ENCODE results near the gene MRTFA.
"Not testable (repeated sequence)": the region's sequence is repeated elsewhere in the genome, so short reads cannot be mapped to it uniquely, and the experiment has no call there.

Gene MRTFA

DNA sequence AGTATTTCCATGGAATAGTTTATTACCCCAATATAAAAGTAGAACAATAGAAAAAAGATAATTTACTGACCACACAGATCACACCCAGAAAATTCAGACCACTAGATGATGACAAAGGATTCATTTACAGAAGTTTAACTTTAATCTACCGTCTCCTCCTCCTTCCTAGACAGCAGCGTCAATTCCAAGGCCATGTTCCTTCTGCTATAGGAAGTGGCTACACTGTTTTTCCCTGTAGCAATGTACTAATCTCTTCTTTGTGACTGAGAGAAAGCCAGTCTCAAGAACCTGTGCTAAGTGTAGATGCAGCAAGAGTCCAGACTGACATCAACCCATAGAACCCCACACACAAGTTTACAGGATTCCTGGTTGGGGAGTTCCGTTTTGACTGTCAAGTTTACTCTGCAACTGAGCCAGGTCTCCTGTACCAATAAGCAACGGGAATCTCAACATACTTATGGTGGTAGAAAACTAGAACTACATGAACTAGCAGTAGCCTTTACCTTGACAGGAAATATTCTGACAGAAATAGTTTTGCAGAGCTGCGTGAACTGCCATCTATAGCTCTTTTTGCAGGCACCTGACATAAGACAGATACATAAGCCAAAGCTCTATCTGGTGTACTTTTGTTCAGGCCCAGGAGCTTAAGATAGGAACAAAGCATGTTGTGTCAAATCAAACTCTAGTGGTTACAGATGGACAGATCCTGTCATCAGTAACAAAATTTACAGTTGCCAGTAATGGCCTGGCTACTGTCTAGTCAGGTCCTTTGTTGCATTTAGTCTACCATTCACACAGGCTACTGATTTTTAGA is 42.9 kb downstream of the MRTFA start:
- no peak for DNase-seq

DNA sequence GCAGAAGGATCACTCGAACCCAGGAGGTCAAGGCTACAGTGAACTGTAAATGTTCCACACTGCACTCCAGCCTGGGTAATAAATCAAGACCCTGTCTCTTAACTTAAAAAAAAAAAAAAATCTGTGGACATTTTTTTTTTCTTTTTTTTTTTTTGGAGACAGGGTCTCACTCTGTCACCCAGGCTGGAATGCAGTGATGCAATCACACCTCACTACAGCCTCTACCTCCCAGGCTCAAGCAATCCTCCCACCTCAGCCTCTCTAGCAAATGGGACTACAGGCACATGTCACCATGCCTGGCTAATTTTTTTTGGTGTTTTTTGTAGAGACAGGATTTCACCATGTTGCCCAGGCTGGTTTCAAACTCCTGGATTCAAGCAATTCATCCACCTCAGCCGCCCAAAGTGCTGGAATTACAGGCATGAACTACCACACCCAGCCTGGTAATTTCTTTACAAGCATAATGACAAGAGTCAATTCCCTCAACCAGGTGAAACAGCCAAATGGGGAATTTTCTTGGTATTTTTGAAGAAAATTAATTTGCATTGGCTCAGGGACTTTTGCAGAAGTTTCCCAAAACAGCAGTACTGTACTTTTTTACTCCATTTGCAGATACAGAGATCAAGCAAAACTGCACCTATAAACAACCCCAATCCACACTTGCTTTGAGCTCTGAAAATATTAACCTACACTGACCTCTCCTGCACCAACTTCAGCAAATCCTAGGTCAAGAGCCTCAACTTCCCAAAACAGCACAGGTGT is 44.0 kb downstream of the MRTFA start:
- DNase-seq = no peak

DNA sequence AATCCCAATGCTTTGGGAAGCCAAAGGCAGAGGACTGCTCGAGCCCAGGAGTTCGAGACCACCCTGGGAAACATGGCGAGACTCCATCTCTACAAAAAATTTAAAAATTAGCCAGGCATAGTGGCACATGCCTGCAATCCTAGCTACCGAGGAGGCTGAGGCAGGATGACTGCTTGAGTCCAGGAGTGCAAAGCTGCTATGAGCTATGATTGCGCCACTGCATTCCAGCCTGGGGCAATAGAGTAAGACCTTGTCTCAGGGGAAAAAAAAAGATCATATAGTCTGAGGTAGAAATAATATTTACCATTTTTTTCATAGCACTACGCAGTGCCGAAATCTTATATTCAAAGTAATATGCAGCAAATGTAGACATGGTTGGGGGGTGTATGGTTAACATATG is 47.8 kb downstream of the MRTFA start:
- DNase-seq = no peak

DNA sequence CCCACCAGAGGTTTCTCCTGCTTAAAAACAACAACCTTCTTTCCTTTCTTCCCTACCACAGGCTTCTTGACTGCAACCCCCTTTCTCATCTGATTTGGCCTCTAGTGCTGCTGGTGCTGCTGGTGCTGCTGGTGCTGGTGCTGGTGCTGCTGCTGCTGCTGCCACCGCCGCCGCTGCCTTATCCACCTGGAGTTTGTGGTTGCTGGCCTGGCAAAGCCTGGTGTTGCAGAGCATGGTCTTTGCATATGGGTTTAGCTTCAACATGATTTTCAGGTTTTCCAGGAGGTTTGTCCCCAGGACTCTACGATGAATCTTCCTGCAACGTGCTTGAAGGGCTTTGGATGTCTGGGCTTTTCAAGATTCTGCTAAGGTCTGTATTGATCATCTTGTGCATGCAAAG is 49.7 kb downstream of the MRTFA start:
- DNase-seq = no peak

DNA sequence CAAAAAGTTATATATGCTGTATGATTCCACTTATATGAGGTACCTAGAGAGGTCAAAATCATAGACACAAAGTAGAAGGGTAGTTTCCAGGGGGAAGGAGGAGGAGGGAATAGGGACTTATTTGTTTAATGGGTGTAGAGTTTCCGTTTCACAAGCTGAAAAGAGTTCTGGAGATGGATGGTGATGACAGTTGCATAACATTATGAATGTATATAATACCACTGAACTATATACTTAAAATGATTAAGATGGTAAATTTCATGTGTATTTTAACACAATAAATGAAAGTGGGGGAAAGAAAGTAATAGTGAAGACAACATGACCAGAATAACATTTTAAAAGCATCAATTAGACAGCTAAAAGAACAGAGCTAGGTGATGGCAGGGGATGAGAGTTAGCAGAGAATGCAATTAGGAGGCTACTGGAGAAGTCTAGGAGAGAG is 51.2 kb downstream of the MRTFA start:
- no peak for DNase-seq

DNA sequence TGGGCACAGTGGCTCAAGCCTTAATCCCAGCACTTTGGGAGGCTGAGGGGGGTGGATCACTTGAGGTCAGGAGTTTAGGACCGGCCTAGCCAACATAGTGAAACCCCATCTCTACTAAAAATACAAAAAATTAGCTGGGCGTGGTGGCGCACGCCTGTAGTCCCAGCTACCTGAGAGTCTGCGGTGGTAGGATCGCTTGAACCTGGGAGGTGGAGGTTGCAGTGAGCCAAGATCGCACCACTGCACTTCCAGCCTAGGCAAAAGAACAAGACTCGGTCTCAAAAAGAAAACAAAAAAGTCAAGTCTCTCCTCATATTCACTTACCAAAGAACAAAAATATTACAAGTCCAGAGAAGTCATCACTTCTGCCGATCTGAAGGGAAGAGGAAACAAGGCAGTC is 51.8 kb downstream of the MRTFA start:
- not testable (repeated sequence) for DNase-seq

DNA sequence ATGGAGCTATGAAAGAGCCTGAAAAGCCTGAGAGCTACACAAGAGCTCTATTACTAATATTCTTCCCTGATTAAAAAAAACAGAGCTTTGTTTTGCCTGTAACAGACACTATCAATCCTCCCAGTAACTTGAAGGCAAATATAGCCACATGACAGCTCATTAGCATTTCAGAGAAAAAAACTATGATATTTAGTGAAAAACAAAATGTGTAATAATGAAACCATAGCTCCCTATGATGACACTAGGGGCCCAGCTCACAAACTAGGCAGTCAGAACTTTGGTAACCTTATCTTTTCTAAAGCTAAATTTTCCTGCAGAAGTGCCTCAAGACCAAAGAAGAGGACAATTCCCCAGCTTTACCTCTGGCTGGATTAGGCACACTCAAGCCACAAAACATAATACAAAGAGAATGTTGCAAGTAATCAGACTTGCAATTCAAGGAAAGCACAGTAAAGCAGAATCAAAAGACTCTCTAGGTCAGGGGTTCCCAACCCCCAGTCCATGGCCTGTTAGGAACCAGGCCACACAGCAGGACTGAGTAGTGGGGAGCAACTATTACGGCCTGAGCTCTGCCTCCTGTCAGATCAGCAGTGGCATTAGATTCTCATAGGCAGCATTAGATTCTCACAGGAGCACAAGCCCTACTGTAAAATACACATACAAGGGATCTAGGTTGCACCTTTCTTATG is 53.3 kb downstream of the MRTFA start:
- no peak for DNase-seq

DNA sequence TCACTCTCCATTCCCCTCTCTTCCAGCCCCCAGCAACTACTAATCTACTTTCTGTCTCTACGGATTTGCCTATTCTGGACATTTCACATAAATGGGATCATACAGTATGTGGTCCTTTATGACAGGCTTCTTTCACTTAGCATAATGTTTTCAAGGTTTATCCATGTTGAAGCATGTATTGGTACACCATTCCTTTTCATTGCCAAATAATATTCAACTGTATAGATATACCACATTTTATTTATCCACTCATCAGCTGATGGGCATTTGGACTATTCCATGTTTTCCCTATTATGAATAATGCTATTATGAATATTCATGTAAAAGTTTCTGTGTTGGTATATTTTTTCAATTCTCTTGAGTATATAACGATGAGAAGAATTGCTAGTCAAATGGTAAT is 54.5 kb downstream of the MRTFA start:
- no peak for DNase-seq

DNA sequence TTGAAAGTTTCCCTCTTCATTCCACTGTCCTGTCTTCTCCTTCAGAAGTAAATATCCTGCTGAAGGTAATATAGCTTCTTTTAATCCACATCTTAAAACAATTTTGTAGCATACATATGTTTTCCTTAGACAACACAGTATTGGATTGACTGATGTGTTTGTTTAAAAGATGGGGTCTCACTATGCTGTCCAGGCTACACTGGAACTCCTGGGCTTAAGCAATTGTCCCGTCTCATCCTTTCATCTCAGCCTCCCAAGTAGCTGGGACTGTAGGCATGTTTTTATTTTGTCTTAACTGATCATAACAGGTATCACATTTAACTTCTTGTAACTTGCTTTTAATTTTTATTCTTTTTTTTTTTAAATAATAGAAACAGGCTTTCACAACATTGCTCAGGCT is 55.9 kb downstream of the MRTFA start:
- no peak for DNase-seq

DNA sequence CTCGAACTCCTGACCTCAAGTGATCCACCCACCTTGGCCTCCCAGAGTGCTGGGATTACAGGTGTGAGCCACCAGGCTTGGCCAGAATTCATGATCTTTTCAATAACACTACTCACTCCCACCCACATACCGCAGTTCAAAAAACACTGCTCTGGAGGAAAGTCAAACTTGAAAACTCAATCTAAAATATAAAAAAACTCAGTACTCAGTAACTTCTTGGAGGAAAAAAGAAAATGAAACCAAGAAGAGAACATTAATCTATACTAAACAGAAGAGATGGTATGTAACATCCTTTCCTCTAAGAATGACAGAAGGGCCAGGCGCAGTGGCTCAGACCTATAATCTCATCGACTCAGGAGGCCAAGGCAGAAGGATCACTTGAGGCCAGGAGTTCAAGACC is 58.3 kb downstream of the MRTFA start:
- no peak for DNase-seq

DNA sequence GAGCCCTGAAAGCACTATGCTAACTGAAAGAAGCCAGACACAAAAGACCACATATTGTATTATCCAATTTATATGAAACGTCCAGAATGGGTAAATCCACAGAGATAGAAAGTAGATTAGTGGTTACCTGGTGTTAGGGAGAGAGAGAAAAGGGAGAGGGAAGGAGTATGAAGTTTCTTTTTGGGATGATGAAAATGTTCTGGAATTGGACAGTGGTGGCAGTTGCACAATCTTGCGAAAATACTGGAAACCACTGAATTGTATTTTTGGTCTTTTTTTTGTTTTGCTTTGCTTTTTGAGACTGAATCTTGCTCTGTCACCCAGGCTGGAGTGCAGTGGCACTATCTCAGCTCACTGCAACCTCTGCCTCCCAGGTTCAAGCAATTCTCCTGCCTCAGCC is 63.5 kb downstream of the MRTFA start:
- DNase-seq = no peak

DNA sequence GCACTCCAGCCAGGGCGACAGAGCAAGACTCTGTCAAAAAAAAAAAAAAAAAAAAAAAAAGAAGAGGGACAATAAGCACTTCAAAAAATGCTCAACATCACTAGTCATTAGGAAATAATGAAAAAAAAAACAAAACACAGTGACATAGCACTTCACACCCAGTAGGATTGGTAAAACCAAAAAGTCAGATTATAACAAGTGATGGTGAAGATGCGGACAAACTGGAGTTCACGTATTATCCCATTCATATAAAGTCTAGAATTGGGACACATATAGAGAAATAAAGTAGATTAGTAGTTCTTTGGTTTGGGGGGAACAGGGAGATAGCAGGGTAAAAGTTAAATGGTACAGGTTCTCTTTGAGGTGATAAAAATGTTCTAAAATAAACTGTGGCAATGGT is 64.6 kb downstream of the MRTFA start:
- DNase-seq = no peak

DNA sequence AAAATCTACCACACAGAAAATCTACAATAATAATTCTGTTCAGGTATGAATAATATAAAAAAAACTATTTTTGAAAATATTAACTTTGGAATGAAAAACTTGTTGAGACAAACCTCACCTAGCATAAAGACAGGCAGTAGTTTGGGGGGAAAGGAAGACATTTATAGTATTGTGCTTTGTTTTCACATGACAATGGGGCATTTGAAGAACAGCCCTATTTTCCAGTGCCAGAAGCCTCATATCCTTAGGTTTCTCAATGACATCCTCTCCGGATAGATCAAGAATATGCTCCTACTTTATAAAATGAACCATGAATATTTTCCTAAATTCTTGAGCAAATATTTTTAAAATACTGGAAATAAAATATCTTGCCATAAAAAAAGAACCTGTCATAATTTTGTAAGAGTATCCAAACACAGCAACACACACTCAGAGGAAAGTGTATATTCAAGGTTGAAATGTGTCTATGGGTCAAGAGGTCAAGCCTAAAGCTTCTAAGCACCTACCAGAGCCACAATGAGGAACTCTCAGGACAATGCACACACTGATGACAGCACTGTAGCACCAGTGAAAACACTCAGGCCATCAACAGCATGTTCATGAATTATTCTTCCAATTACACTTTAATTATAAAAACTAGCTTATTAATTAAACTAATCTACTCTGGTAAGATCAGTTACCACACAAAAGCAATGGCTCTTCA is 68.7 kb downstream of the MRTFA start:
- DNase-seq = no peak

DNA sequence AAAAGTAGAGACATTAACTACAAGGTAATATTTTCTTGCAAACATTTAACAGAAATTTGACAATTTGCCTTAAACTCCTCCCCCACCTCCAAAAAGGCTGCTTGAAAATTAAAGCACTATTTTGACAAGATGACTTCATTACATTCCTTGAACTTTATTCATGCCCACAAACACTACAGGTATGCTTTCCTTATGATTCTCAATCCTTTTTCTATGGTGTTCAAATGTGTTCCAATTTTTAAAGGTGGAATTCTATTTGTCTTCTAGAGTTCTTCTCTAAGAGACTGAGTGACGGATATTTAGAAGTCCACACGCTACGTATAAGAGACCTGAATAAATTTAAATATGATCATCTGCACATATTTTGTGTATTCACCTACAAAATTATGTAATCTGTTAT is 69.4 kb downstream of the MRTFA start:
- DNase-seq = no peak

DNA sequence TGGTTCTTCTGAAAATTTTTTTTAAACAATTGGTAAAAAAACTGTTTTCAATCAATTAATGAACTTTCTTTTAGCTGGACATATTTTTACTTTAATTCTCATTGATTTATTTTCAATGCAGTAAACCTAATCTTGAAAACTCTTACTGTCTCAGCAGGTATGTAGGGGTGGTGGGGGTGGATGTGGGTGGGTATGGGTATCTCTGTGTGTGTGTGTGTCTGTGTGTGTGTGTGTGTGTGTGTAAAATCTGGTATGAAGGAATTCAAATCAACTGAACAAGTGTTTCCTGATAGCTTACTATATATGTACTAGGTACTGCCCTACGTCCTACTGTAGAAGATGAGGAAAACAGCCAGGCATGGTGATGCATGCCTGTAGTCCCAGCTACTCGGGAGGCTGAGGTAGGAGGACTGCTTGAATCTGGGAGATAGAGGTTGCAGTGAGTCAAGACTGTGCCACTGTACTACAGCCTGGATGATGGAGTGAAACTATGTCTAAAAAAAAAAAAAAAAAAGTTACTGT is 75.5 kb downstream of the MRTFA start:
- no peak for DNase-seq

DNA sequence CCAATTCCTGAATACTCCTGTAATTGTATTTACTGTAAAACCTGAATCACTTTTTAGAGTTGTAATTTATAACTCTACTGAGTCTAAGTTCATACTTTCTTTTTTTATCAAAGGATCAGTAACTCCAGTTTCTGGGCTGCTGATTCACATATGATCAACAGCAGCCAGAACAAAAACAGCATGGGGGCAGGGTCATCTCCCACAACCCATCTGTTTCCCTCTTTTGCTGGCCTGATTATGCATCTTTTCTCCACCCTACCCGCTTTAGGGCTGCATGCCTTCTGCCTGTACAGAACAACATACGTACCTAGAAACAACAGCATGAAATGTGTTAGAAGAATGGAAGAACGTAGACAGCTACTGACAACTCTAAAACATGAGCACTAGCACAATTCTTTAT is 76.0 kb downstream of the MRTFA start:
- no peak for DNase-seq

DNA sequence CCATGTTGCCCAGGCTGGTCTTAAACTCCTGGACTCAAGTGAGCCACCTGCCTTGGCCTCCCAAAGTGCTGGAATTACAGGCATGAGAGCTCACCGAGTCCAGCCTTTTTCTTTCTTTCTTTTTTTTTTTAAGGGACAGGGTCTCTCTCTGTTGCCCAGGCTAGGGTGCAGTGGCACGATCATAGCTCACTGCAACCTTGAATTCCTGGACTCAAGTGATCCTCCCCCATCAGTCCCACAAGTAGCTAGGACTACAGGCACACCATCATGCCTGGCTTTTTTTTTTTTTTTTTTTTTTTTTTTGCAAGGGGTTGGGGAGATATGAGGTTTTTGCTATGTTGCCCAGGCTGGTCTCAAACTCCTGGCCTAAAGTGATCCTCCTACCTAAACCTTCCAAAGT is 78.5 kb downstream of the MRTFA start:
- no peak for DNase-seq

DNA sequence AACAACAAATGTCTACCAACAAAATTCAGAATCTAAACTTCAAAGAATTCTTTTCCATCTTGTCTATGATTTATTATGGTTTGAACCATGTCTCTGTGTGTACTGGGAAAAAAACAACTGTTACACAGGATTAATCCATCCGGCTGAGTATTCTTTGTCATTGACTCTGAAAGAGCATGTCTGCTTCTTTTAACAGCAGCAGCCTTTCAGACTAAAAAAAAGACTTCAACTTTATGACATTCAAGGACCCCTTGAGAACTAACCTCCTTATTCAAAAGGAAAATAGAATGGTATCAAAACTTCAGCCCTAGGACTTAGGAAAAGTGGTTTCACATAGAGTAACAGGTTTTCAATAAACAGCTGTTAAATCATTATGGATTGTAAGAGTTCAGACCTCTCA is 79.9 kb downstream of the MRTFA start:
- DNase-seq = no peak

DNA sequence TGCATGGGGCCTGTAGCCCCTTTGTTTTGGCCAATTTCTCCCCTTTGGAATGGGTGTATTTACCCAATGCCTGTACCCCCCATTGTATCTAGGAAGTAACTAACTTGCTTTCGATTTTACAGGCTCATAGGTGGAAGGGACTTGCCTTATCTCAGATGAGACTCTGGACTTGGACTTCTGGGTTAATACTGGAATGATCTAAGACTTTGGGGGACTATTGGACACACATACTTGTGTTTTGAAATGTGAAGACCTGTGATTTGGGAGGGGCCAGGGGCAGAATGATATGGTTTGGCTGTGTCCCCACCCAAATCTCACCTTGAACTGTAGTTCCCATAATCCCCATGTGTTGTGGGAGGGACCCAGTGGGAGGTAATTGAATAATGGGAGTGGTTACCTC is 82.5 kb downstream of the MRTFA start:
- DNase-seq = not testable (repeated sequence)

DNA sequence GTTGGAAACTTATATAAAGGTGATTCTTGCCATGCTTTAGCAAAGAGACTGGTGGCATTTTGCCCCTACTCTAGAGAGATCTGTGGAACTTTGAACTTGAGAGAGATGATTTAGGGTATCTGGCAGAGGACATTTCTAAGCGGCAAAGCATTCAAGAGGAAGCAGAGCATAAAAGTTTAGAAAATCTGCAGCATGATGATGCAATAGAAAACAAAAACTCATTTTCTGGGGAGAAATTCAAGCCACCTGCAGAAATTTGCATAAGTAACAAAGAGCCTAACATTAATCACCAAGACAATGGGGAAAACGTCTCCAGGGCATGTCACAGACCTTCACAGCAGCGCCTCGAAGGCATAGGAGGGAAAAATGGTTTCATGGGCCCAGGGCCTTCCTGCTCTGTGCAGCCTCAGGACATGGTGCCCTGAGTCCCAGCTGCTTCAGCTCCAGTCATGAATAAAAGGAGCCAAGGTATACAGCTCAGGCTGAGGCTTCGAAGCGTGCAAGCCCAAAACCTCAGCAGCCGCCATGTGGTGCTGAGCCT is 83.4 kb downstream of the MRTFA start:
- DNase-seq = no peak

DNA sequence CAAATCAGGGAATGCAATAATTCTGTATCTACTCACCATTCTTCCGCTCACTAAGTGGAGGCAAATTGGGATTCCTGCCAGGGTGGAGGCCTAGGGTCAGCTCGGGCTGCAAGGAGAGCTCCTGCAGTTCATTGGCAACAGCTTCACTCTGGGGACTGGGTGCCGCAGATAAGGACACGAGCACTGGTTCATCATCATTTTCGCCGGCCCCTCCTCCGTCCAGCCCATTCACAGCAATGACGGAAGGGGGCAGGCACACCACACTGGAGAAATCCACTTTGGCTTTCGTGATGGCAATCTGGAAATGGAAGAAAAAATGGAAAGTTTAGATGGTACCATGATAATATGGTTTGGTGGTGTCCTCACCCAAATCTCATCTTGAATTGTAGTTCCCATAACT is 84.4 kb downstream of the MRTFA start:
- no peak for DNase-seq

DNA sequence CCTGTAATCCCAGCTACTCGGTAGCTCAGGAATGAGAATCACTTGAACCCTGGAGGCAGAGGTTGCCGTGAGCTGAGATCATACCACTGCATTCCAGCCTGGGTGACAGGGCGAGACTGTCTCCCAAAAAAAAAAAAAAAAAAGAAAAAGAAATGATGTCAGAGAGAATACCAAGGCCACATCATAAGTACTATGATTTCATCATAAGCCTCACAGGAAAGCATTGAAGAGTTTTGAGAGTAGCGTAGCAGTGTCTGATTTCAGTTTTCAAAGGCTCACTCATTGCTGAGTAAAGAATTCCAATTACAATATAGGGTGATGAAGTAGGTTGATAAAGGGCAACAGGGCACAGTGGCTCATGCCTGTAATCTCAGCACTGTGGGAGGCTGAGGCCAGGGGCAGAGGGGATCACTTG is 88.8 kb downstream of the MRTFA start:
- DNase-seq = no peak

DNA sequence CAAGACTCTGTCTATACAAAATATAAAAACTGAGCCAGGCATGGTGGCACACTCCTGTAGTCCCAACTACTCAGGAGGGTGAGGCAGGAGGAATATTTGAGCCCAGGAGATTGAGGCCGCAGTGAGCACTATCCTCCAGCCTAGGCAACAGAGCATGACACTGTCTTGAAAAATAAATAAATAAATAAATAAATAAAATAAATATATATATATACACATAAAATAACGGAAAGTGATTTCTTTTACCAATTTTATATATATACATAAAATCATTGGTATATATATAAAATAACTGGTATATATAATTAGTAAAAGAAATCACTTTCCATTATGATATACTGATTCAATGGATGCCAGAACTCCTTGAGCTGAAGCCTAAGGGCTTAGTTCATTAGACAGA is 91.8 kb downstream of the MRTFA start:
- no peak for DNase-seq
